Suprapubic skin (tissue), 4 donors: ENCODE results near the gene SPATA2. TPM values are rescaled to one million over a fixed set of nuclear protein-coding genes. Genes with fewer than 3 reads are reported as not detected.
A peak's percentile ranks its signal among the peaks of the same experiment; 100 is the strongest.
"Not testable (repeated sequence)": the region's sequence is repeated elsewhere in the genome, so short reads cannot be mapped to it uniquely, and the experiment has no call there.

Experiments
- DNase-seq, 2 donors: peaks; one replicate each; pipeline ENCODE4 v3.0.0-alpha.2; 2019; ENCODE audit warnings: low spot score in 2 of 2
- H3K27ac ChIP-seq: fragments of 200-600 bp; sonication (generic); one replicate; pipeline ENCODE4 v1.5.1; 2019
- H3K27me3 ChIP-seq: fragments of 200-600 bp; sonication (generic); one replicate; pipeline ENCODE4 v1.5.1; 2019
- H3K36me3 ChIP-seq: fragments of 200-600 bp; sonication (generic); one replicate; pipeline ENCODE4 v1.5.1; 2019
- H3K4me1 ChIP-seq: fragments of 200-600 bp; sonication (generic); one replicate; pipeline ENCODE4 v1.5.1; 2019
- H3K4me3 ChIP-seq: fragments of 200-600 bp; sonication (generic); one replicate; pipeline ENCODE4 v1.5.1; 2019; ENCODE audit warnings: mild to moderate bottlenecking
- H3K9me3 ChIP-seq: fragments of 200-600 bp; sonication (generic); one replicate; pipeline ENCODE4 v1.5.1; 2019
- CTCF ChIP-seq, 2 donors: fragments of 200-600 bp in 1 of 2; fragments of 450-650 bp in 1 of 2; sonication (generic) in 1 of 2; IDR thresholded peaks; one replicate each; pipeline ENCODE4 v1.5.1; 2016 to 2019; ENCODE audit warnings: antibody characterized with exemption in 2 of 2, mild to moderate bottlenecking in 1 of 2, moderate library complexity in 1 of 2
- EP300 ChIP-seq: sonication (generic); formaldehyde crosslinking; IDR thresholded peaks from one replicate; pipeline ENCODE4 v1.6.1; 2017; ENCODE audit warnings: antibody characterized with exemption
- POLR2A ChIP-seq, 2 donors: fragments of 450-650 bp; IDR thresholded peaks; one replicate each; pipeline ENCODE4 v1.6.1; 2017; ENCODE audit warnings: antibody characterized with exemption in 2 of 2, mild to moderate bottlenecking in 2 of 2, moderate library complexity in 2 of 2
- POLR2AphosphoS5 ChIP-seq, 3 donors: sonication (generic); formaldehyde crosslinking; IDR thresholded peaks; one replicate each; pipeline ENCODE4 v1.6.1; 2017; ENCODE audit warnings: antibody characterized with exemption in 3 of 3
- WGBS: methylation state at CpG from one replicate; pipeline ENCODE4 v1.1.5; 2018; 5-methylcytosine and 5-hydroxymethylcytosine counted together
- total RNA-seq, 4 donors: library from RNA; depleted of rRNA; stranded (reverse); fragments of >200 nt; gene quantifications; one replicate each; pipeline ENCODE4 v1.1.0, GENCODE V29; 2016

The SPATA2 gene
- 1 to 10 TPM; 7.3 to 9.3 (median 8.7) TPM for total RNA-seq

- Histone ChIP-seq H3K27ac (peak within 1 kb of the TSS; percentile 95), H3K4me3 (peak within 1 kb of the TSS; percentile 84), H3K4me1 (peaks cover 33% of the 10 kb centered on the region), H3K27me3 (no peaks in the 10 kb centered on the region), H3K36me3 (no peaks in the 10 kb centered on the region), H3K9me3 (no peaks in the 10 kb centered on the region)
- TF ChIP-seq POLR2A (IDR thresholded peaks at IDR 0.05) (peak; percentile 27 to 72), EP300 (peak; percentile 50), CTCF (IDR thresholded peaks at IDR 0.05) (no peak), POLR2AphosphoS5 (IDR thresholded peaks at IDR 0.05) (peak; percentile 22 to 64 (median 62))
- 1% methylated on average over 23 of the region's 69 CpGs for WGBS
- DNase-seq, result peak; percentile 98 to 99
Observed at GRCh38 chr20:49915380-49916145, at the start of gene SPATA2. Gene SPATA2 (minus strand): TSS chr20:49915529. CDS start chr20:49908490, 7,039 bp downstream.

- Histone ChIP-seq H3K4me3 (no peak overlapping the region), H3K4me1 (no peaks in the 10 kb centered on the region), H3K27ac (no peak overlapping the region), H3K36me3 (peaks cover 14% of the 10 kb centered on the region), H3K27me3 (no peaks in the 10 kb centered on the region), H3K9me3 (no peaks in the 10 kb centered on the region)
- no peak for DNase-seq
- TF ChIP-seq POLR2AphosphoS5 (IDR thresholded peaks at IDR 0.05) (no peak), POLR2A (IDR thresholded peaks at IDR 0.05) (no peak), EP300 (no peak), CTCF (IDR thresholded peaks at IDR 0.05) (no peak)
- WGBS, result 84% methylated on average over 4 of the region's 4 CpGs
Observed at GRCh38 chr20:49961413-49961812, 46.1 kb upstream of the SPATA2 start.

GRCh38 chr20:49957089-49957938 is 42.0 kb upstream of the SPATA2 start:
- peaks cover 55% of the 10 kb centered on the region for H3K36me3 ChIP-seq
- DNase-seq, H3K4me3 ChIP-seq, H3K27ac ChIP-seq, H3K4me1 ChIP-seq, H3K27me3 ChIP-seq, H3K9me3 ChIP-seq: not testable (repeated sequence)
- WGBS, result 87% methylated on average over 11 of the region's 12 CpGs

- Histone ChIP-seq H3K4me3 (no peak overlapping the region), H3K27ac (no peak overlapping the region), H3K9me3 (no peaks in the 10 kb centered on the region), H3K36me3 (peaks cover 62% of the 10 kb centered on the region), H3K27me3 (no peaks in the 10 kb centered on the region), H3K4me1 (no peaks in the 10 kb centered on the region)
- 95% methylated on average over 18 of the region's 18 CpGs for WGBS
- no peak for DNase-seq
- TF ChIP-seq CTCF (IDR thresholded peaks at IDR 0.05), result no peak
- TF ChIP-seq POLR2AphosphoS5 (IDR thresholded peaks at IDR 0.05), result no peak
- no peak for TF ChIP-seq POLR2A (IDR thresholded peaks at IDR 0.05)
- TF ChIP-seq EP300, result no peak
Observed at GRCh38 chr20:49956689-49957088, 41.4 kb upstream of the SPATA2 start.

GRCh38 chr20:49955830-49956396 is 40.6 kb upstream of the SPATA2 start:
- not testable (repeated sequence) for H3K4me1 ChIP-seq, H3K27ac ChIP-seq, H3K27me3 ChIP-seq, DNase-seq, H3K4me3 ChIP-seq, H3K9me3 ChIP-seq
- H3K36me3 ChIP-seq, result peaks cover 68% of the 10 kb centered on the region
- WGBS, result 89% methylated on average over 12 of the region's 12 CpGs

GRCh38 chr20:49955167-49955566 is 39.8 kb upstream of the SPATA2 start:
- no peaks in the 10 kb centered on the region for H3K9me3 ChIP-seq
- 88% methylated on average over 3 of the region's 3 CpGs for WGBS
- H3K27me3 ChIP-seq, result no peaks in the 10 kb centered on the region
- no peak for DNase-seq
- H3K4me1 ChIP-seq, result no peaks in the 10 kb centered on the region
- TF ChIP-seq EP300 (no peak), CTCF (IDR thresholded peaks at IDR 0.05) (no peak)
- H3K4me3 ChIP-seq, result no peak overlapping the region
- peaks cover 75% of the 10 kb centered on the region for H3K36me3 ChIP-seq
- no peak overlapping the region for H3K27ac ChIP-seq
